Measurements from ENCODE around the gene GIGYF2.
"Not testable (repeated sequence)": the region's sequence is repeated elsewhere in the genome, so short reads cannot be mapped to it uniquely, and the experiment has no call there.

- TF ChIP-seq, protein P1, sequence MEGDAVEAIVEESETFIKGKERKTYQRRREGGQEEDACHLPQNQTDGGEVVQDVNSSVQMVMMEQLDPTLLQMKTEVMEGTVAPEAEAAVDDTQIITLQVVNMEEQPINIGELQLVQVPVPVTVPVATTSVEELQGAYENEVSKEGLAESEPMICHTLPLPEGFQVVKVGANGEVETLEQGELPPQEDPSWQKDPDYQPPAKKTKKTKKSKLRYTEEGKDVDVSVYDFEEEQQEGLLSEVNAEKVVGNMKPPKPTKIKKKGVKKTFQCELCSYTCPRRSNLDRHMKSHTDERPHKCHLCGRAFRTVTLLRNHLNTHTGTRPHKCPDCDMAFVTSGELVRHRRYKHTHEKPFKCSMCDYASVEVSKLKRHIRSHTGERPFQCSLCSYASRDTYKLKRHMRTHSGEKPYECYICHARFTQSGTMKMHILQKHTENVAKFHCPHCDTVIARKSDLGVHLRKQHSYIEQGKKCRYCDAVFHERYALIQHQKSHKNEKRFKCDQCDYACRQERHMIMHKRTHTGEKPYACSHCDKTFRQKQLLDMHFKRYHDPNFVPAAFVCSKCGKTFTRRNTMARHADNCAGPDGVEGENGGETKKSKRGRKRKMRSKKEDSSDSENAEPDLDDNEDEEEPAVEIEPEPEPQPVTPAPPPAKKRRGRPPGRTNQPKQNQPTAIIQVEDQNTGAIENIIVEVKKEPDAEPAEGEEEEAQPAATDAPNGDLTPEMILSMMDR (conservative IDR thresholded peaks at IDR 0.05; ENCODE audit: low read length) = not testable (repeated sequence)
- not testable (repeated sequence) for TF ChIP-seq EZH2phosphoT487 (IDR thresholded peaks at IDR 0.05; ENCODE audit: borderline replicate concordance, low read depth, low read length)
These were observed 22.9 kb downstream of the GIGYF2 start for GRCh38 chr2:232720056-232720455.
